ENCODE measurements around the gene HS6ST2. TPM values are rescaled to one million over a fixed set of nuclear protein-coding genes. Genes with fewer than 3 reads are reported as not detected.
"Not testable (repeated sequence)": the region's sequence is repeated elsewhere in the genome, so short reads cannot be mapped to it uniquely, and the experiment has no call there.

Gene HS6ST2
- total RNA-seq, 1 experiment from 2014 or later: 6.8 TPM

GRCh38 chrX:132957211-132958090, 978 bp downstream of the HS6ST2 start:
- DNase-seq: peak; percentile 88
- Histone ChIP-seq H3K4me3 (ENCODE audit: insufficient read depth, low read depth, low read length) (peak overlapping the region; percentile 72), H3K27me3 (ENCODE audit: control insufficient read depth, insufficient read depth, low read length) (peaks cover 63% of the 10 kb centered on the region), H3K36me3 (replicated peaks; ENCODE audit: control insufficient read depth, insufficient read depth, low read length) (no peaks in the 10 kb centered on the region)

DNA sequence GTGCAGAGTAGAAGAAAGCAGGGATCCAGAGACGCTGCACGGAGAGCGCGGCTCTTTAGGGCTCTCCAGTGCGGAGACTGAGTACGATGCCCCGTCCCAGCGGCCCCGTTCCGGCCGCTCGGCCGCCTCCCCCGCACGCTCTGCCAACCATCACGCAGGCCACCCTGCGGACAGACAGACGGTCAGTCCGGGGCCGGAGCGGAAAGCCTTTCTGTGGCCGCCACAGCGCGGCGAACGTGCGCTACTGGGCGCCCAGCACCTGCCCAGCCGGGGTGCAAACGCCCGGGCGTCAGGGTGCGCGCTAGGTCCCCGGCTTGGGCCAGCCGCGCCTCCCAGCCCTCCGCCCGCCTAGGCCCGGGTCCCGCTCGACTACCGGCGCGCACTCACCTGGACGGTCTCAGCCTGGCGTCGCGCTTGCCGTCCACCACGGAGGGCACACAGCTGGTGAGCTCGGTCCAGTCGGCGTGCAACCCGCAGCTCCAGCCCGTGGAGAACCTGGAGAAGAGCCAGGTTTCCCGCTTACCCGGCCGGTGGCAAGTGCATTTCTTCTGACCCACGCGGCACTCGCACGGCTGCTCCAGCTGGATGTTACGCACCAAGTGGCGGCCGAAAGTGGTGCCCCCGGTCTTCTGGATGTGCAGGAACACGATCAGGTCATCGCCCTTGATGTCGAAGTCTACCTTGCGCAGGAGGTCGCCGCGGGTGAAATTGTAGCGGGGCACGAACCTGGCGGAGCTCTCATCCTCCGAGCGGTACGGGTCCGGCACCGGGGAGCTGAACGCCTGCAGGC, 1.8 kb downstream of the HS6ST2 start:
- peak overlapping the region; percentile 72 for H3K4me3 ChIP-seq (ENCODE audit: insufficient read depth, low read depth, low read length)
- peaks cover 63% of the 10 kb centered on the region for H3K27me3 ChIP-seq (ENCODE audit: control insufficient read depth, insufficient read depth, low read length)
- H3K36me3 ChIP-seq (replicated peaks; ENCODE audit: control insufficient read depth, insufficient read depth, low read length): no peaks in the 10 kb centered on the region
- peak; percentile 82 for DNase-seq

DNA sequence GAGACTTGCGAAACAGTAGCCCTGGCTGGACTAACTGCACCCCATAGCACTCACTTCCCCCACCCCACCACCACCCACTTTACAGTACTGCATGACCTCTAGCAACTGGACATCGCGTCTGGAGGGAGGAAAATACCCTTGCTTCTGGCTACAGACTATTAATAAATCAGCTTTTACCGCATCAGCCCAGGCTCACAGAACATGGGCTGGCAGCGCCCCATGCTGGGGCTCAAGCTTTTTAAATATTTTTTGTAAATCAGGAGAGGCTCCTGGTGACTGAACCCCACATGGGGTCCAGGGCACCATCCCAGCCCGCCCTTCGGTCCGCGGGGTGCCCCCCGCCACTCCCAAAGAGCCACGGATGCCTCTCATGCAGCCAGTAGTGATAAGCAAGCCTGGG, 2.7 kb downstream of the HS6ST2 start:
- no peak for DNase-seq
- Histone ChIP-seq H3K4me3 (ENCODE audit: insufficient read depth, low read depth, low read length) (peak overlapping the region; percentile 72), H3K27me3 (ENCODE audit: control insufficient read depth, insufficient read depth, low read length) (peaks cover 63% of the 10 kb centered on the region), H3K36me3 (replicated peaks; ENCODE audit: control insufficient read depth, insufficient read depth, low read length) (no peaks in the 10 kb centered on the region)

GRCh38 chrX:132954323-132954722, 4.1 kb downstream of the HS6ST2 start:
- peaks cover 52% of the 10 kb centered on the region for H3K27me3 ChIP-seq (ENCODE audit: control insufficient read depth, insufficient read depth, low read length)

GRCh38 chrX:132953354-132953753, 5.1 kb downstream of the HS6ST2 start:
- peak; percentile 17 for DNase-seq
- Histone ChIP-seq H3K36me3 (replicated peaks; ENCODE audit: control insufficient read depth, insufficient read depth, low read length) (no peaks in the 10 kb centered on the region), H3K27me3 (ENCODE audit: control insufficient read depth, insufficient read depth, low read length) (peaks cover 42% of the 10 kb centered on the region), H3K4me3 (ENCODE audit: insufficient read depth, low read depth, low read length) (no peak overlapping the region)

More at GRCh38 chrX:132954323-132954722, 4.1 kb downstream of the HS6ST2 start:
- Histone ChIP-seq H3K4me3 (ENCODE audit: insufficient read depth, low read depth, low read length) (no peak overlapping the region), H3K36me3 (replicated peaks; ENCODE audit: control insufficient read depth, insufficient read depth, low read length) (no peaks in the 10 kb centered on the region)
- DNase-seq: no peak

- peaks cover 1% of the 10 kb centered on the region; the same call in 1 of the 2 replicates for H3K27me3 ChIP-seq (ENCODE audit: control insufficient read depth, insufficient read depth, low read length)
- DNase-seq: peak; percentile 55
- no peaks in the 10 kb centered on the region for H3K36me3 ChIP-seq (replicated peaks; ENCODE audit: control insufficient read depth, insufficient read depth, low read length)
Observed at GRCh38 chrX:132948648-132949260, 9.7 kb downstream of the HS6ST2 start.

GRCh38 chrX:132945055-132945599, 13.3 kb downstream of the HS6ST2 start:
- H3K27me3 ChIP-seq (ENCODE audit: control insufficient read depth, insufficient read depth, low read length); H3K36me3 ChIP-seq (replicated peaks; ENCODE audit: control insufficient read depth, insufficient read depth, low read length); DNase-seq; H3K4me3 ChIP-seq (ENCODE audit: insufficient read depth, low read depth, low read length): not testable (repeated sequence)

More at GRCh38 chrX:132948648-132949260, 9.7 kb downstream of the HS6ST2 start:
- no peak overlapping the region for H3K4me3 ChIP-seq (ENCODE audit: insufficient read depth, low read depth, low read length)

DNA sequence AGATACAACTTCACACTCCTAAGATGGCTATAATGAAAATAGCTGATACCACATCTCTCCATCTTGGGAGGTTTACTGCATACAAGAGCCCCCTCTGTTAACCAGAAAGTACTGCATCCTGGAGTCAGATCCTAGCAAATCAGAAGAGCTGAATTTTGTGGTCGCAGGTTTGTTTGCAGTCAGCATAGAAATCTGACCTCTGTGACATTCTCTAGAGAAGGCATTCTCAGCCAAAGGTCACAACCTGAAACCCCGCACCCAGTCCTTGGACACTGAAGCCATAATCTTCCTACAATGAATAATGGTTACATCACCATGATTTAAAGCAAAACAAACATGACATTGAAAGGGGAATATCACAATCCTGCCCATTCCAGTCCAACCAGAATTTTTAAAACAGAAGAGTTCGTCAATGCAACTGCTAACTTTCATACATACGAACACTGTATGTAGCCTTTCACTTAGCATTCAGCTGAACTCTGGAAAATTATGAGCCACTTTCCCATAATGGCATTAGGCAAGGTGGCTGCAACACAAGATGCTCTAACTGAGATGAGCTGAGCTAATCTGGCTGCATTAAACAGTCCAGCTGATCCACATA, 17.6 kb downstream of the HS6ST2 start:
- Histone ChIP-seq H3K4me3 (ENCODE audit: insufficient read depth, low read depth, low read length) (no peak overlapping the region), H3K36me3 (replicated peaks; ENCODE audit: control insufficient read depth, insufficient read depth, low read length) (no peaks in the 10 kb centered on the region), H3K27me3 (ENCODE audit: control insufficient read depth, insufficient read depth, low read length) (no peaks in the 10 kb centered on the region)
- peak; percentile 46 for DNase-seq

- H3K4me3 ChIP-seq (ENCODE audit: insufficient read depth, low read depth, low read length): no peak overlapping the region
- no peaks in the 10 kb centered on the region for H3K36me3 ChIP-seq (replicated peaks; ENCODE audit: control insufficient read depth, insufficient read depth, low read length)
- H3K27me3 ChIP-seq (ENCODE audit: control insufficient read depth, insufficient read depth, low read length): no peaks in the 10 kb centered on the region
- DNase-seq: no peak
Observed at GRCh38 chrX:132933170-132933569, 25.3 kb downstream of the HS6ST2 start.

- no peak for DNase-seq
- Histone ChIP-seq H3K4me3 (ENCODE audit: insufficient read depth, low read depth, low read length) (no peak overlapping the region), H3K27me3 (ENCODE audit: control insufficient read depth, insufficient read depth, low read length) (no peaks in the 10 kb centered on the region), H3K36me3 (replicated peaks; ENCODE audit: control insufficient read depth, insufficient read depth, low read length) (no peaks in the 10 kb centered on the region)
Observed at GRCh38 chrX:132924426-132924825, 34.0 kb downstream of the HS6ST2 start.

GRCh38 chrX:132918523-132918922, 39.9 kb downstream of the HS6ST2 start:
- Histone ChIP-seq H3K27me3 (ENCODE audit: control insufficient read depth, insufficient read depth, low read length) (no peaks in the 10 kb centered on the region), H3K4me3 (ENCODE audit: insufficient read depth, low read depth, low read length) (no peak overlapping the region), H3K36me3 (replicated peaks; ENCODE audit: control insufficient read depth, insufficient read depth, low read length) (no peaks in the 10 kb centered on the region)
- DNase-seq: peak; percentile 22

DNA sequence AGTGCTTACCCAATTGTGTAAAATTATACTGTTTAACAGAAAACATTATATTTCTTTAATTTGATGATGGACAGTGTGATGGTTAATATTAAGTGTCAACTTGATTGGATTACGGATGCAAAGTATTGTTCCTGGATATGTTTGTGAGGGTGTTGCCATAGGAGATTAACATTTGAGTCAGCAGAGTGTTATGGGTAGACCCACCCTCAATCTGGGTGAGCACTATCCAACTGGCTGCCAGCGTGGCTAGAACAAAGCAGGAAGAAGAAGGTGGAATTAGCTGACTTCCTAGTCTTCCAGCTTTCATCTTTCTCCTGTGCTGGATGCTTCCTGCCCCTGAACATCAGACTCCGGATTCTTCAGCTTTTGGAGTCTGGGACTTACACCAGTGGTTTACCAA, 42.1 kb downstream of the HS6ST2 start:
- Histone ChIP-seq H3K27me3 (ENCODE audit: control insufficient read depth, insufficient read depth, low read length) (no peaks in the 10 kb centered on the region), H3K4me3 (ENCODE audit: insufficient read depth, low read depth, low read length) (no peak overlapping the region), H3K36me3 (replicated peaks; ENCODE audit: control insufficient read depth, insufficient read depth, low read length) (no peaks in the 10 kb centered on the region)
- DNase-seq: no peak

GRCh38 chrX:132909643-132910042, 48.8 kb downstream of the HS6ST2 start:
- H3K27me3 ChIP-seq (ENCODE audit: control insufficient read depth, insufficient read depth, low read length): no peaks in the 10 kb centered on the region
- no peaks in the 10 kb centered on the region for H3K36me3 ChIP-seq (replicated peaks; ENCODE audit: control insufficient read depth, insufficient read depth, low read length)
- no peak for DNase-seq

DNA sequence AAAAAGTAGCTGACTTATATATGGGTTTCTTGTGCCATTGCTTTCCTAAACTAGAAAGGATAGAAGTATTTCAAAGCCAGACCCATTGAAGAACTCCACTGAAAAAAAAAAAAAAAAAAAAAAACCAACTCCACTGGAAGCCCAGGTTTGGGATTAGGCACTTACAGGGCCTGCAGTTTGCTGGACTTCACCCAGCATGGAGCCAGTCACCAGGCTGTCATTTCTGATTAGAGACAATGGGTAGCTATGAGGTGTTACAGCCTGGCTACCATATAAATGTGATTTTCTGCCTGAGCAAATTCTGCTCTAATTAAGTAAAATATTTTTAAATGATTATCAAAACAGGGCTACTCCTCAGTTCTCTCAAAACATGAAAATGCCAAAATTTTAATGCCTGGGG, 49.5 kb downstream of the HS6ST2 start:
- peak; percentile 41 for DNase-seq
- Histone ChIP-seq H3K4me3 (ENCODE audit: insufficient read depth, low read depth, low read length) (no peak overlapping the region), H3K27me3 (ENCODE audit: control insufficient read depth, insufficient read depth, low read length) (no peaks in the 10 kb centered on the region), H3K36me3 (replicated peaks; ENCODE audit: control insufficient read depth, insufficient read depth, low read length) (no peaks in the 10 kb centered on the region)

More at GRCh38 chrX:132909643-132910042, 48.8 kb downstream of the HS6ST2 start:
- H3K4me3 ChIP-seq (ENCODE audit: insufficient read depth, low read depth, low read length): no peak overlapping the region

Measured in H7 (cell line).